Activated T-cell treated with anti-CD3 and anti-CD28 coated beads for 24 hours (primary cell): ENCODE results near the gene JDP2.

Source experiments
- DNase-seq: peaks from one replicate; pipeline ENCODE4 v3.0.0-alpha.2; 2020; ENCODE audit warnings: low read depth

Gene JDP2

DNA sequence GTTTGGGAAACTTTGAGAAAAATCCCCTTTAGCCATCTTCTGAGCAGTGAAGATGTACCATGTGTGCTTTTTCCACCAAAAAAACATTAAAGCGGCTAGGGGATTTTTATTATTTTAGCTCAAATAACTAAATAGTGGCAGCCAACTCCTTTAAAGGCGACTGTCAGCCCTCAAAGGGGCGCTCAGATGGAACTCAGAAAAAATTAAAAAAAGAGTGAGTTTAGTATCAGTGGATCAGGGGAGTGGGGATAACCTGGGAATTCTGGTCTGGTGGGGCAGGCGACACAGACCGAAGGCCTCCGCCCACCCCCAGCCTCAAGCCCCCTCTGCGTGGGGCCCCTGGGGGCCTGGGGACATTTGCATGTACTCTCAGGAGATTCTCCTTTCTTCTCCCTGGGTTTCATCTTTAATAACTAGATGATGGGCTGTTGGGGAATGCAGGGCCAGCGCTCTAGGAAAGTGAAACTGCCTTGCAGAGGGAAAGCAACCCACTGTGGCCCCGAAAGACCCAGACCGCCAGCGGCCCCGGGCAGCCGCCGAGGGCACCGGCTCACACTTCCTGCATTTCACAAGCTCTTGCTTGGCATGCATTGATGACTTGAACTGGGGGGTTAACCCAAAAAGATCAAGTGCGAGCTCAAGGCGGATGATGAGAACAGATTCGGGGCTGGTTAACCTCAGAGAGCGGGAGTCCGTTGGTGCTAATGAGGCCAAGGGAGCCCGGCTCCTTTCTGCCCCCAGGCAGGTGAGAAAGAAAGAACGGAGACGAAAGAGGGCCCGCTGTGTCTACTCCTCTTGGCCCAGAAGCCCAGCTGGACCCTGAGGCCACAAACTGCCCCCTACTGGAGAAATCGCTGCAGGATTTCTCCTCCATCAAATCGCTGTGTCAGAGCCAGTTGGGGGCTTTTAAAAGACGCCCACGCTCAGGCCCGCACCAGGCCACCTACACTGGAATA is 87.1 kb downstream of the JDP2 start:
- no peak for DNase-seq

DNA sequence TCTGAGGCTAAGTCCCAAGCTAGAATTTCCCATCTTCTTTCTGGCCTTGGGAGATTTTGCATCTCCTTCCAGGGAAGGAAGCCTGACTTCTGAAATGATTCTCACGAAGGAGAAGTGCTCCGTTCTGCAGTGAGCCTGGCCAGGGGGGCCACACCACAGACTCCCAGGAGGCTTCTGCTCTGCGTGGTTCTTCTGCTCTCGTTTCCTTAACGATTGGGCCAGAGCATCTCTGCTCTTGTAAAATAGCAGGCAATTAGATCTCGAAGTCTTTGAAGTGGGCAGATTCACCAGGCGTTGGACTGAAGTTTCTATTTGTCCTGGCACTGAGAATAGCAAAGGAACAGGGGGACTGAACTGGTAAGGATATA is 87.8 kb downstream of the JDP2 start:
- DNase-seq = no peak

DNA sequence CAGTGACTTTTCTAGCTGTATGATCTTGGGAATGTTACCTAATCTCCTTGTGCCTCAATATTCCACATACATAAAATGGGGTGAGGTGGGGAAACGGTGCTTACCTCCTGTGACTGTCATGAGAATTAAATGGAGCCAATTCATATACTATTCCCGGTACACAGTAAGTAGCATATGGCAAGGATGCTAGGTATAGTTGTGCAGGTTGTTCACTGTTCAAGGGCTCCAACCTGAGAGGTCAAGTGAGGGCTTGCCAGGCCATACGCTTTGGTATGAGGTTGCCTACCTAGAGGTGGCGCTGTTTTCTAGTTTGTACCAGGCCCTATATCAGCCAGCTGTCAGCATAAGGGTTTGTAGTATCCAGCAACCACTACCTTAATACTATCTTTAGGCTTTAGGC is 90.8 kb downstream of the JDP2 start:
- DNase-seq = no peak

DNA sequence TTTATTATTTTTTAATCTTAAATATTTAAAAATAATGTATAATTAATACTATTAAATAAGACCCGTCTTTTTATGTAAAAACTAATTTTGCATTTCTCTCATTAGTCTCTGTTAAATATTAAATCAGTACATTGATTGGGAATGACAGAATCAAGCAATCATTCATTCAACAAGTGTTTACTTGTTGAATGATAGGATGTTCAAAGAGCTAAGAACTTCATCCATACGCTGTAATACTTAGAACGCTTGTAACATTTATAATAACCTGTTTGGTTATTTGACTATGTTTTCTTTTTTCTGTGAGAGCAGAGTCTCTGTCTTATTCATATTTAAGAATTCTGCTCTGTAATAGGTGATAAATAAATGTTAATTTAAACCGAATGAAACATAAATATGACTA is 91.6 kb downstream of the JDP2 start:
- no peak for DNase-seq

DNA sequence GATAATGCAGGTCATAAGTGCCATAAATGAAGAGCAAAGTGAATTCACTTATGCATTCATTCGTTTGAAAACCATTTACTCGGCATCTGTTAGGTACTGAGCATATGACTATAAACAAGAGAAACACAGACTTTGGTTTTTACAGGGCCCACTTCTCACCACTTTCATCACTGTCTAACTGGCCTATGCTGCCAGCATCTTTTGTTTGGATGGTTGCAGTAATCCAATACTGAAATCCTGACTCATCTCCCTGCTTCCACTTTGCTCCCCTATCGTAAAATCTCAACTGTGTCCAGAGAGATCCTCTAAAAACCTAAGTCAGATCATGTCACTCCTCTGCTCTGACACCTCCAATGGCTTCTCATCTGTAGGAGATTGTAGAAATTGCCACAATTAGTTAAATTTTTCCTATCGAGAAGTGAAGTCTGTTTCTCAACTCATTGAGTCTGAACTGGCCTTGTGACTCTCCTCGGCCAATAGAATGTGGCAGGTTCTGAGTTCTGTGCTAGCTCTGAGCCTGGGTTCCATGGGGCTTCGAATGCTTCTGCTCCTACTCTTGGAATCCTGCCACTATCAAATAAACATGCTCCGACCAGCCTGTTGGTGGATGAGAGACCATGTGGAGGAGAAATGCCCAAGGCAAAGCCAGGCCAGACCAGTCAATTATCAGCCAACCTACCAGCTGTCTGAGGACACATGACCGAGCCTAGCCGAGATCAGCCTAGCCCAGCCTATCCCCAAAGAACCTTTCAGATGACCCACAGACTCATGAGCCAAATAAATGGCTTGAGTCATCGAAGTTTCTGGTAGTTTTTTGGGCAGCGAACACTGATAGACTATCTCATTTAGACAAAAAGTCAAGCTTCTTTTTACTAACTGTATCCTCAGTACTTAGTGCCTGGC is 92.3 kb downstream of the JDP2 start:
- DNase-seq = no peak

DNA sequence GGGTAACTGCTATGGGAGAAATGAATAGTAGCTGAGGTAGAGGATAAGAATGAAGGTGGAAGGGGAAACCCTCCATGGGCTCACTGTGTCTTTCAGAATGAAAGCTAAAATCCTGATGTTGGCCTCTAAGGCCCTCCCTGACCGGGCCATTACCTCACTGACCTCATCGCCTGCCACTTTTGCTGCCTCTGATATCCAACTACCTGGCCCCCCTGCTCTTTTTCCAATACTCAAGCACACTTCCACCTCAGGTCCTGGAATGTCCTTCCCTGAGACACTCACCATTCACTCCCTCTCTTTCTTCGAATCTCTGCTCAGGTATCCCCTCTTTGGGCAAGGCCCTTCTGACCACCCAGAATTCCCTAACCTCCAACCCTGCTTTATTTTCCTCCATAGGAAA is 93.0 kb downstream of the JDP2 start:
- DNase-seq = no peak

DNA sequence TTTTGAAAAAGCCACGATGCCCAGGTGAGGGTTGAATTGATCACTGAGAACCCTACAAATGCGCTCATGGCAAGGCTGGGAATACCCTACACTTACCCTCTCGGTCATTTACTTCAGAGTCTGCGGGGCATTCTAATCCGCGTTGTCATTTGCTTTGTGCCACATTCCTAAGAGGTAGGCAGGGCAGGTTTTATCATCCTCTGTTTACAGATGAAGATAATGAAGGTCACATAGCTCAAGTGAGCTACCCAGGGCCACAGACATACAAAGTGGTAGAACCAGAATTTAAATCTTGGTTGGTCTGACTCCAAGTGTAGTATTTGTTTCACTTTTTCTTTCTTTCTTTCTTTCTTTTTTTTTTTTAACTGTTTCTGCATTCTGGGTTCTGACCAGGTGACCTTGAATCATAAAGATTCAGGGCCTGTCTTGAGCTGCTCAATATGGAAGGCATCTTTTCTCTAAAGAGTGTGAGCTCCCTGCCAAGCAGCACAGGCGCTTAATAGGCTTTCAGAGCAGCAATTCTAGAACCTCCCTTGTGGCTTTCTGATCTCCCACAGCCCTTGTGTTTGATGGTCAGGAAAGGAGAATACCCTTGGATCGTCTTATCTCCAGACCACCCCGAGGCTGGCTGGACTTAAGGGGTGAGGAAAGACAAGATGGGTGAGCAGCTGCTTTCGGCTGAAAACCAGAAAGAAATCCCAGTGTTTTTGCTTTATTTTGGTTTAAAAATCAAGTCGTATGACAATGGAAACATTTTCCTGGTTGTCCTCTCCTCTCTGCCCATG is 93.8 kb downstream of the JDP2 start:
- DNase-seq = no peak

DNA sequence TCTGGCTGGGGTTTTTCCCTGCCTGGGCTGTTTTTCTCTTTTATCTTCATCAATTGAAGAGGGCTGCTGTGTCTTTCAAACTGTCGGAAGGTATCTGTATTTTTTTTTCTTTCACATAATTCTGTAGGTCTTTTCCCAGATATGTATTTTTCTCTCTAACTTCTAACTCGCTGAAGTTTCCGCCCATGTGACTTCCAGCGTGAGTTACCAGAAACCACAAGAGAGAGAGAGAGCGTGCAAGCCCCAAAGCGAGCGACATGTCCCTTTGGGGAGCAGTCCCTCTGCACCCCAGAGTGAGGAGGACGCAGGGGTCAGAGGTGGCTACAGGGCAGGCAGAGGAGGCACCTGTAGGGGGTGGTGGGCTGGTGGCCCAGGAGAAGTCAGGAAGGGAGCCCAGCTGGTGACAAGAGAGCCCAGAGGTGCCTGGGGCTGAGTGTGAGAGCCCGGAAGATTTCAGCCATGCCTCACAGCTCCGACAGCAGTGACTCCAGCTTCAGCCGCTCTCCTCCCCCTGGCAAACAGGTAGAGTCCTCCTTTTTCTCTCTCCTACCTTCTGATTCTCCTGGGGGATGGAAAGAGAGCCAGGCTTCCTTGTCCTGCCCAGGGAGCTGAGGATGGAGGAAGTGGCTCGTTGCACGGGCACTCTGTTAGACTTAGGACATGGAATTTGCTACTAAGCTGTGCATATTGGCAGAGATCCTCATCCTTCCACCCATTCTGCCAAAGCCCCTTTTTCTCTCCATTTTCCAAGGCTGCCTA is 94.6 kb downstream of the JDP2 start, which contains the start of gene BATF:
BATF (plus strand) TSS at position 246 of the 759 bp plus-strand sequence; CDS start at position 460, 214 bp downstream.
- DNase-seq = peak; percentile 68

DNA sequence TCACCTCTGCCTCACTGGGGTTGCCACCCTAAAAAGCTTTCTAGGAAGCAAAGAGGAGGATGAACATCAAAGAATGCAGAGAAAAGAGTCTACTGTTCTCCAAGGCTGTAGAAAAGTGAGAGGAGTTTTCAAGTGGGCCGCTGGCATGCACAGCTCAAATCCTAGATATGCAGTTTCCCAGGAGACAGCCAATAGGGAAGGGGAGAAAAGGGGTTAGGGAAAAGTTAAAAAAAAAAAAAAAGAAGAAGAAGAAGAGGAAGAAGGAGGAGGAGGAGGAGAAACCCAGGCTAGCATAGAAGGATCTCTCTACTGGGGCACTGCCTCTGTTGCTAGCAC is 95.1 kb downstream of the JDP2 start:
- no peak for DNase-seq
